Stimulated activated CD4-positive, alpha-beta T cell treated with anti-CD3 and anti-CD28 coated beads, Interleukin-1b, Interleukin-23, amount 100 ng/mL, for 4 hours (primary cell): ENCODE data around the gene MPV17L.
"Not testable (repeated sequence)": the region's sequence is repeated elsewhere in the genome, so short reads cannot be mapped to it uniquely, and the experiment has no call there.

Experiments
- DNase-seq, 2 donors: peaks; one replicate each; pipeline ENCODE4 v3.0.0-alpha.2; 2020; ENCODE audit warnings: low read depth in 2 of 2

MPV17L gene

GRCh38 chr16:15452246-15452855 is 56.8 kb downstream of the MPV17L start:
- no peak for DNase-seq

GRCh38 chr16:15453296-15453695 is 57.7 kb downstream of the MPV17L start:
- DNase-seq = not testable (repeated sequence)

- DNase-seq = not testable (repeated sequence)
Observed at GRCh38 chr16:15454933-15455332, 59.4 kb downstream of the MPV17L start.

- no peak for DNase-seq
Observed at GRCh38 chr16:15457400-15457799, 61.8 kb downstream of the MPV17L start.

GRCh38 chr16:15457958-15458357 is 62.4 kb downstream of the MPV17L start:
- DNase-seq = no peak

GRCh38 chr16:15459791-15460190 is 64.2 kb downstream of the MPV17L start:
- DNase-seq = no peak

GRCh38 chr16:15460601-15461000 is 65.0 kb downstream of the MPV17L start:
- no peak for DNase-seq

GRCh38 chr16:15461376-15461775 is 65.8 kb downstream of the MPV17L start:
- DNase-seq = no peak
